CD14-positive monocyte (primary cell): ENCODE data around the gene P2RY6. TPM values are rescaled to one million over a fixed set of nuclear protein-coding genes. Genes with fewer than 3 reads are reported as not detected.

Experiments
- DNase-seq, 3 donors: peaks; one replicate each; pipeline ENCODE4 v3.0.0-alpha.2; 2011 to 2022
- H2AFZ ChIP-seq: 2 replicates; pipeline ENCODE4 v1.6.0; 2012; ENCODE audit warnings: mild to moderate bottlenecking, low read depth, low read length, inconsistent platforms; ENCODE audit not compliant: insufficient read depth, poor library complexity, severe bottlenecking
- H3K27ac ChIP-seq, 2 donors: 1 replicate in 1 of 2; 2 replicates in 1 of 2; pipeline ENCODE4 v1.5.1; 2012 to 2013; ENCODE audit warnings: low read length in 2 of 2, control low read depth in 1 of 2, inconsistent platforms in 1 of 2, low read depth in 1 of 2, mild to moderate bottlenecking in 1 of 2
- H3K27me3 ChIP-seq, 2 donors: one replicate each; pipeline versions ENCODE4 v1.6.0 to v1.6.1; 2011 to 2013; ENCODE audit warnings: low read length in 2 of 2; ENCODE audit not compliant: control insufficient read depth in 2 of 2, insufficient read depth in 2 of 2
- H3K36me3 ChIP-seq, 2 donors: replicated peaks in 1 of 2; 1 replicate in 1 of 2; 2 replicates in 1 of 2; pipeline versions ENCODE4 v1.5.1 to v1.6.1; 2012 to 2013; ENCODE audit warnings: low read length in 2 of 2, control low read depth in 1 of 2, inconsistent platforms in 1 of 2, mild to moderate bottlenecking in 1 of 2; ENCODE audit not compliant: insufficient read depth in 2 of 2, control insufficient read depth in 1 of 2
- H3K4me1 ChIP-seq, 2 donors: 1 replicate in 1 of 2; 2 replicates in 1 of 2; pipeline versions ENCODE4 v1.5.1 to v1.6.1; 2012 to 2013; ENCODE audit warnings: low read length in 2 of 2, control low read depth in 1 of 2, inconsistent platforms in 1 of 2, mild to moderate bottlenecking in 1 of 2, moderate library complexity in 1 of 2; ENCODE audit not compliant: insufficient read depth in 2 of 2, control insufficient read depth in 1 of 2
- H3K4me2 ChIP-seq: replicated peaks from 2 replicates; pipeline ENCODE3; 2012; ENCODE audit warnings: low read length, moderate library complexity, mild to moderate bottlenecking; ENCODE audit not compliant: poor library complexity, severe bottlenecking; ENCODE audit errors: extremely low read depth
- H3K4me3 ChIP-seq, 3 experiments: fragments of 200-600 bp in 1 of 3; sonication (generic) in 1 of 3; replicated peaks in 1 of 3; 1 replicate in 2 of 3; 2 replicates in 1 of 3; pipeline ENCODE4 v1.5.1; 2011 to 2013; ENCODE audit warnings: low read length in 3 of 3, mild to moderate bottlenecking in 3 of 3, control low read depth in 2 of 3, low read depth in 2 of 3, inconsistent platforms in 1 of 3, moderate library complexity in 1 of 3
- H3K79me2 ChIP-seq: 2 replicates; pipeline ENCODE4 v1.6.0; 2012; ENCODE audit warnings: mild to moderate bottlenecking, control low read depth, inconsistent platforms, low read length, moderate library complexity; ENCODE audit not compliant: insufficient read depth
- H3K9ac ChIP-seq: 2 replicates; pipeline ENCODE4 v1.6.0; 2017; ENCODE audit warnings: low read length, mild to moderate bottlenecking; ENCODE audit not compliant: insufficient read depth, poor library complexity, severe bottlenecking
- H3K9me3 ChIP-seq, 2 donors: replicated peaks in 1 of 2; 1 replicate in 1 of 2; 2 replicates in 1 of 2; pipeline versions ENCODE4 v1.5.1 to v1.6.1; 2012 to 2013; ENCODE audit warnings: low read length in 2 of 2, control low read depth in 1 of 2; ENCODE audit not compliant: control insufficient read depth in 1 of 2, insufficient read depth in 1 of 2
- H4K20me1 ChIP-seq: 2 replicates; pipeline ENCODE4 v1.6.0; 2012; ENCODE audit warnings: mild to moderate bottlenecking, low read length, control low read depth, moderate library complexity; ENCODE audit not compliant: insufficient read depth
- H3K27ac Mint-ChIP-seq, 7 donors: one replicate each; pipeline ENCODE4 v1.8.0; 2020; ENCODE audit warnings: mild to moderate bottlenecking in 7 of 7, mixed read lengths in 7 of 7, moderate library complexity in 6 of 7, inconsistent platforms in 2 of 7
- H3K27me3 Mint-ChIP-seq, 3 donors: one replicate each; pipeline ENCODE4 v1.8.0; 2021 to 2022; ENCODE audit warnings: low read depth in 3 of 3, mild to moderate bottlenecking in 3 of 3, mixed read lengths in 3 of 3, moderate library complexity in 3 of 3, inconsistent platforms in 1 of 3
- H3K36me3 Mint-ChIP-seq, 2 donors: one replicate each; pipeline ENCODE4 v1.8.0; 2020; ENCODE audit warnings: mixed read lengths in 2 of 2, inconsistent platforms in 1 of 2, mild to moderate bottlenecking in 1 of 2
- H3K4me1 Mint-ChIP-seq: one replicate; pipeline ENCODE4 v1.8.0; 2020; ENCODE audit warnings: mild to moderate bottlenecking, mixed read lengths
- H3K4me3 Mint-ChIP-seq, 2 donors: one replicate each; pipeline ENCODE4 v1.8.0; 2020; ENCODE audit warnings: mild to moderate bottlenecking in 2 of 2, mixed read lengths in 2 of 2, moderate library complexity in 1 of 2
- H3K9me3 Mint-ChIP-seq, 7 donors: one replicate each; pipeline ENCODE4 v1.8.0; 2020 to 2022; ENCODE audit warnings: mixed read lengths in 7 of 7, mild to moderate bottlenecking in 6 of 7, moderate library complexity in 6 of 7, inconsistent platforms in 2 of 7
- WGBS: methylation state at CpG from one replicate; pipeline ENCODE4 v1.1.5; 2013; ENCODE audit warnings: missing lambda C conversion rate; ENCODE audit not compliant: insufficient coverage; 5-methylcytosine and 5-hydroxymethylcytosine counted together
- intact Hi-C, 2 donors: fragments of 100-400 bp; cut with micrococcal nuclease; formaldehyde crosslinking; loops; one replicate each; pipeline versions ENCODE4 v1.15.0 to v1.15.1; 2023
- polyA plus RNA-seq, 3 donors: library from polyadenylated mRNA; depleted of rRNA in 1 of 3; unstranded in 2 of 3; stranded (reverse) in 1 of 3; fragments of 300-500 nt in 2 of 3; fragments of >200 nt in 1 of 3; fragmentation: Illumina TruSeq in 2 of 3; gene quantifications; 1 replicate in 2 of 3; 2 replicates in 1 of 3; pipeline ENCODE4 v1.2.3, GENCODE V29; 2012 to 2021
- TF ChIP-seq, protein P1 (sequence below): fragments of 200-600 bp; IDR thresholded peaks from one replicate; pipeline ENCODE4 v1.8.0; 2022; ENCODE audit warnings: antibody characterized with exemption, mild to moderate bottlenecking

Gene P2RY6
- polyA plus RNA-seq, 3 donors = 1.7 to 5.1 (median 1.8) TPM

DNA sequence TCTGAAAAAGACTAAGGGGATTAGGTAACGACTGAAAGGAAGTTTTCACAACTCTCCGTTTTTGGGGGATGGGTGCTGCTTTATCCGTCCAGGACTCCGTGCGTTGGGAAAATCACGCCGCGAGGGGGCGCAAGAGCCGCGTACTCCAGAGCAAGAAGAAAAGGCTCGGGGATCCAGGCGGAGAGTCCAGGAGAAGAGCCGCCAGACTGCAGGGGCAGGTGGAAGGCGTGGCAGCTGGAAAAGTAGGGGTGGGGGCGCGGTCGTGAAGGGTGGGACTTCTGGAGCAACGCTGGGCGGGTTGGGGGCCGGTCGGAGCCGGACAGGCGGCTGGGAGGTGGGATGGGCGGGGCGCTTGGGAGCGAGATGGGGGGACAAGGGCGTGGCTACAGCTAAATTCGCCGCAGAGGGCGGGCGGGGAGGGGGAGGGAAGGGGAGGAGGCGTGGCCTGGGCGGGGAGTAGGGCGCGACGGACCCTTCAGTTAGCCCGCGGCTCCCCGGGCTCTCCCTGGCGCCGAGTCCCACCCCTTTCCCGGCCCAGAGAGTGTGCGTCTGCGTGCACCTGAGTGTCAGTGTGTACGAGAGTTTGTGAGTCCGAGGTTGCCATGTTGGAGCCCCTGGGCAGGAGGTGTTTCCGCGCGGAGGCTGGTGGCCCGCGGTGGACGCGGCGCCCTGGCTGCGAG, 35.3 kb downstream of the P2RY6 start:
- intact Hi-C loops = loop anchor here (1.0 to 10.0 kb wide), 3 partner anchors 28 to 87 kb away; no protein-coding TSS in a partner anchor
- Histone ChIP-seq H3K79me2 (no peaks in the 10 kb centered on the region), H3K27me3 (peaks cover 0 to 15% of the 10 kb centered on the region in 2 donors), H3K36me3 (no peaks in the 10 kb centered on the region), H3K9me3 (no peaks in the 10 kb centered on the region), H3K4me1 (peaks cover 27 to 34% of the 10 kb centered on the region in 2 donors), H3K4me2 (peak overlapping the region; percentile 83), H3K9ac (peak overlapping the region; percentile 52), H3K27ac (no peak overlapping the region), H4K20me1 (no peaks in the 10 kb centered on the region), H2AFZ (peak overlapping the region; percentile 85), H3K4me3 (peak overlapping the region; percentile 55 to 78 (median 73))
- 0% methylated on average over 40 of the region's 56 CpGs for WGBS
- Mint-ChIP-seq H3K27me3 (peaks cover 13 to 31% (median 16%) of the 10 kb centered on the region in 3 donors), H3K9me3 (peaks cover 0 to 5% (median 0%) of the 10 kb centered on the region in 7 donors), H3K36me3 (peaks cover 0 to 6% of the 10 kb centered on the region in 2 donors), H3K4me3 (peak overlapping the region; percentile 80 to 94), H3K27ac (peak overlapping the region; percentile 47 to 95 (median 83)), H3K4me1 (peaks cover 20% of the 10 kb centered on the region)
- TF ChIP-seq, protein P1, sequence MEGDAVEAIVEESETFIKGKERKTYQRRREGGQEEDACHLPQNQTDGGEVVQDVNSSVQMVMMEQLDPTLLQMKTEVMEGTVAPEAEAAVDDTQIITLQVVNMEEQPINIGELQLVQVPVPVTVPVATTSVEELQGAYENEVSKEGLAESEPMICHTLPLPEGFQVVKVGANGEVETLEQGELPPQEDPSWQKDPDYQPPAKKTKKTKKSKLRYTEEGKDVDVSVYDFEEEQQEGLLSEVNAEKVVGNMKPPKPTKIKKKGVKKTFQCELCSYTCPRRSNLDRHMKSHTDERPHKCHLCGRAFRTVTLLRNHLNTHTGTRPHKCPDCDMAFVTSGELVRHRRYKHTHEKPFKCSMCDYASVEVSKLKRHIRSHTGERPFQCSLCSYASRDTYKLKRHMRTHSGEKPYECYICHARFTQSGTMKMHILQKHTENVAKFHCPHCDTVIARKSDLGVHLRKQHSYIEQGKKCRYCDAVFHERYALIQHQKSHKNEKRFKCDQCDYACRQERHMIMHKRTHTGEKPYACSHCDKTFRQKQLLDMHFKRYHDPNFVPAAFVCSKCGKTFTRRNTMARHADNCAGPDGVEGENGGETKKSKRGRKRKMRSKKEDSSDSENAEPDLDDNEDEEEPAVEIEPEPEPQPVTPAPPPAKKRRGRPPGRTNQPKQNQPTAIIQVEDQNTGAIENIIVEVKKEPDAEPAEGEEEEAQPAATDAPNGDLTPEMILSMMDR = peak; percentile 73
- peak; percentile 89 to 93 (median 90) for DNase-seq

DNA sequence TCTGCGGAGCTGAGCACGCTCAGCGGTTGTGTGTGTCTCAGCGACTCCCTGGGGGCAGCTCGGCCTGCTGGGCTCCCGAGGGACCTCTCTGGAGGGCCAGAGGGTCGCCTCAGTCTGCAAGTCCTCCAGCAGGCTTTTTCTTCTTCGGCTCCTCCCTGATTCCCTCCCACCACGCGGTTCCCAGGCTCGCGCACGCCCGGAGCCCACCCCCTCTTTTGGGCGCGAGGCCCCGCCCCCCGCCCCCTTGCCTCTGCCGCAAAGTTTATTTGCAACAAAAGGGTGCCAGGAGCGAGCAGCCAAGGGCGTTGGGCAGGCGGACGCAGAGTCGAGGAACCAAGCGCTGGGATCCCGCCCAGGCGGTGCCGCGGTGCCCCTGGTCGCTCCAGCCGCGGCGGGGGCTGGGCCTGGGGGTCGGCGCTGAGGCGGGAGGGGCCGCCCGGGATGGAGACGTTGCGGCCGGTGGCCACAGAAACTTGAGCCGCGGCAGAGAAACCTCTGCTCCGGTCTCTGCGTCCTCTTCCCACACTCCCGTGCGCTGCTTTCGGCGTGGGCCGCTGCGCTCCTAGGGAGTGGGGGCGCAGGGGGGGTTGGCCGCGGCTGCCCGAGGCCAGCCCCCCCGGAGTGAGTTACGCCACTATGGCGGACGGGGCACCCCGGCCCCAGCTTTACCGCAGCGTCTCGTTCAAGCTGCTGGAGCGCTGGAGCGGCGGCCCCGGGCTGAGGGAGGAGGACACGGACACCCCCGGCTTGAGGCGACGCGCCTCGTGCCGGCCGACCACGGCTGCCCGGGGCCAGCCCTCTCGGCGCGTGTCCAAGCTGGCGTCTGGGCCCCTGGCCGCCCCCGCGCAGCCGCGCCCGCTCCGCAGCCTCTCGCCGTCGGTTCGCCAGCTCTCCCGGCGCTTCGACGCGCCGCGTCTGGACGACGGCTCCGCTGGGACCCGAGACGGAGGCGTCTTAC, 36.1 kb downstream of the P2RY6 start, which contains the start of gene ARHGEF17:
ARHGEF17 (plus strand) TSS at position 274 of the 958 bp plus-strand sequence; CDS start at position 637, 363 bp downstream.
- peaks cover 0 to 6% of the 10 kb centered on the region in 2 donors for H3K36me3 Mint-ChIP-seq
- peaks cover 0 to 15% of the 10 kb centered on the region in 2 donors for H3K27me3 ChIP-seq
- no peaks in the 10 kb centered on the region for H3K79me2 ChIP-seq
- peak in 1 of 3 donors; percentile 7 for DNase-seq
- H3K9me3 ChIP-seq = no peaks in the 10 kb centered on the region
- no peak within 1 kb of the TSS for H3K27ac ChIP-seq
- peaks cover 24% of the 10 kb centered on the region for H3K4me1 Mint-ChIP-seq
- peak within 1 kb of the TSS; percentile 47 to 95 (median 83) for H3K27ac Mint-ChIP-seq
- intact Hi-C loops = loop anchor here (5.0 to 10.0 kb wide), 2 partner anchors 79 to 87 kb away; no protein-coding TSS in a partner anchor
- peaks cover 29 to 38% of the 10 kb centered on the region in 2 donors for H3K4me1 ChIP-seq
- TF ChIP-seq, protein P1 = no peak
- H2AFZ ChIP-seq = peak within 1 kb of the TSS; percentile 85
- H3K27me3 Mint-ChIP-seq = peaks cover 13 to 31% (median 17%) of the 10 kb centered on the region in 3 donors
- H3K4me2 ChIP-seq = peak within 1 kb of the TSS; percentile 83
- no peaks in the 10 kb centered on the region for H4K20me1 ChIP-seq
- H3K9ac ChIP-seq = peak within 1 kb of the TSS; percentile 52
- H3K4me3 ChIP-seq = peak within 1 kb of the TSS; percentile 55 to 78 (median 73)
- H3K4me3 Mint-ChIP-seq = peak within 1 kb of the TSS; percentile 80 to 94
- no peaks in the 10 kb centered on the region for H3K36me3 ChIP-seq
- H3K9me3 Mint-ChIP-seq = peaks cover 0 to 5% (median 0%) of the 10 kb centered on the region in 7 donors
- under 1% methylated on average over 99 of the region's 105 CpGs for WGBS
